GM13976 (cell line): Measurements from ENCODE around the gene CRIP2.

Experiments used
- DNase-seq: peaks from one replicate; pipeline ENCODE4 v3.0.0; 2012; ENCODE audit warnings: low spot score
- in situ Hi-C: fragments of 300-500 bp; cut with MboI; formaldehyde crosslinking; loops from one replicate; pipeline ENCODE4 v1.12.0; 2022; ENCODE audit warnings: low sequenced_read_pairs, mixed read lengths, inconsistent platforms; ENCODE audit not compliant: unreplicated experiment
- TF ChIP-seq, protein P1 (sequence below): IDR thresholded peaks from 2 replicates; pipeline ENCODE4 v1.5.1; 2012; ENCODE audit warnings: borderline replicate concordance, mild to moderate bottlenecking; ENCODE audit not compliant: insufficient read depth; ENCODE audit errors: extremely low read depth, missing control alignments, control extremely low read depth

CRIP2 gene

DNA sequence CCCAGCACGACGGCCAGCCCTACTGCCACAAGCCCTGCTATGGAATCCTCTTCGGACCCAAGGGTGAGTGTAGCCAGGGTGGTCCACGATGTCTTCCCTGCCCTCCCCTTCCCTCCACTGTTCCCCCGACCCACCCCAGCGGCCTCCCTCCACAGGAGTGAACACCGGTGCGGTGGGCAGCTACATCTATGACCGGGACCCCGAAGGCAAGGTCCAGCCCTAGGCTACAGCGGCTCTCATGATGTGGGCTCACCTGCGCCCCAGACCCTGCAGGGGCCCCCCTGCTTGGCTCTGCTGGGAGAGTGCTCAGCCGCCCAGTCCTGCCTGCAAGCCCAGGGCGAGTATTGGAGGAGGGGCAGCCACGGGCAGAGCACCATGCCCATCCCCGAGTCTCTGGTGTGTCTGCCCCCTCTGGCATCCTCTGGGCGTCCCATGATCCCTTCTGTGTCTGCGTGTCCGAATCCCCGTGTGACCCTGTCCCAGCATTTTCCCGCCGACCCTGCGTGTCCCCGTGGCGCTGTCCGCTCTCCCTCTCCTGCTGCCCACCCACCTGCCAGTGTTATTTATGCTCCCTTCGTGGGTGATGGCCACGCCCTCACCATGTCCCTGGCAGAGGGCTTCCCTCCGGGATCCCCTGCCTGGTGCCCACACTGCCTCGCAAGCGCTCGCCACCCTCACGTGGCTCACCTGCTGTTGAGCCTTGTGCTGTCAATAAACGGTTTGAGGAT, 5.0 kb downstream of the CRIP2 start:
- in situ Hi-C loops: loop anchor here (10.0 kb wide), 1 partner anchor 105 kb away; no protein-coding TSS in a partner anchor
- TF ChIP-seq, protein P1, sequence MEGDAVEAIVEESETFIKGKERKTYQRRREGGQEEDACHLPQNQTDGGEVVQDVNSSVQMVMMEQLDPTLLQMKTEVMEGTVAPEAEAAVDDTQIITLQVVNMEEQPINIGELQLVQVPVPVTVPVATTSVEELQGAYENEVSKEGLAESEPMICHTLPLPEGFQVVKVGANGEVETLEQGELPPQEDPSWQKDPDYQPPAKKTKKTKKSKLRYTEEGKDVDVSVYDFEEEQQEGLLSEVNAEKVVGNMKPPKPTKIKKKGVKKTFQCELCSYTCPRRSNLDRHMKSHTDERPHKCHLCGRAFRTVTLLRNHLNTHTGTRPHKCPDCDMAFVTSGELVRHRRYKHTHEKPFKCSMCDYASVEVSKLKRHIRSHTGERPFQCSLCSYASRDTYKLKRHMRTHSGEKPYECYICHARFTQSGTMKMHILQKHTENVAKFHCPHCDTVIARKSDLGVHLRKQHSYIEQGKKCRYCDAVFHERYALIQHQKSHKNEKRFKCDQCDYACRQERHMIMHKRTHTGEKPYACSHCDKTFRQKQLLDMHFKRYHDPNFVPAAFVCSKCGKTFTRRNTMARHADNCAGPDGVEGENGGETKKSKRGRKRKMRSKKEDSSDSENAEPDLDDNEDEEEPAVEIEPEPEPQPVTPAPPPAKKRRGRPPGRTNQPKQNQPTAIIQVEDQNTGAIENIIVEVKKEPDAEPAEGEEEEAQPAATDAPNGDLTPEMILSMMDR: no peak
- DNase-seq: no peak

DNA sequence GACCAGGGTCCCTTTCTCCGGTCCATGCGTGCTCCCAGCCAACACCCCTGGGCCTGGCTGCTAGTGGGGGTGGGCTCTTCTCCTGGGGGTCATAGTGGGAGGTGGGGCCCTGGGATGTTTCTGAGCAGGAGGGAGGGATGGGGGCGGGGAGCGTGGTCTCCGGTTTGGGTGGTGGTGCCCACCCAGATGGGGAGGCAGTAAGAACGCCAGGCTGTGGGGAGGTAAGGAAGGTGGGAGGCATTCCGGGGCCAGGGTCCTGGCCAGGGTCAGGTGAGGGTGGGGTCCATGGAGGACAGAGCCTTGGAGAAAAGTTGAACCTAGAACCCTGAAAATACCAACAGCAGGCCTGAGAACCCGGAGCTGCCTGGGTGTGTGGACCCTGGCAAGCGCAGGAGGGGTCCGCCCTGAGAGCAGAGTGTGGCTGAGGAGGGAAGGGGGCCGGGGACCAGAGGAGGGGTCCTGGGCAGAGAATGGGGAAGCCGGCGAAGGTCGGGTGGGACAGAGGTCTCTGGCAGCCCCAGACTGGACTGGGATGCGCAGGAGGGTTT, 5.7 kb downstream of the CRIP2 start:
- TF ChIP-seq, protein P1: no peak
- in situ Hi-C loops: loop anchor here (10.0 kb wide), 1 partner anchor 105 kb away; no protein-coding TSS in a partner anchor
- no peak for DNase-seq

DNA sequence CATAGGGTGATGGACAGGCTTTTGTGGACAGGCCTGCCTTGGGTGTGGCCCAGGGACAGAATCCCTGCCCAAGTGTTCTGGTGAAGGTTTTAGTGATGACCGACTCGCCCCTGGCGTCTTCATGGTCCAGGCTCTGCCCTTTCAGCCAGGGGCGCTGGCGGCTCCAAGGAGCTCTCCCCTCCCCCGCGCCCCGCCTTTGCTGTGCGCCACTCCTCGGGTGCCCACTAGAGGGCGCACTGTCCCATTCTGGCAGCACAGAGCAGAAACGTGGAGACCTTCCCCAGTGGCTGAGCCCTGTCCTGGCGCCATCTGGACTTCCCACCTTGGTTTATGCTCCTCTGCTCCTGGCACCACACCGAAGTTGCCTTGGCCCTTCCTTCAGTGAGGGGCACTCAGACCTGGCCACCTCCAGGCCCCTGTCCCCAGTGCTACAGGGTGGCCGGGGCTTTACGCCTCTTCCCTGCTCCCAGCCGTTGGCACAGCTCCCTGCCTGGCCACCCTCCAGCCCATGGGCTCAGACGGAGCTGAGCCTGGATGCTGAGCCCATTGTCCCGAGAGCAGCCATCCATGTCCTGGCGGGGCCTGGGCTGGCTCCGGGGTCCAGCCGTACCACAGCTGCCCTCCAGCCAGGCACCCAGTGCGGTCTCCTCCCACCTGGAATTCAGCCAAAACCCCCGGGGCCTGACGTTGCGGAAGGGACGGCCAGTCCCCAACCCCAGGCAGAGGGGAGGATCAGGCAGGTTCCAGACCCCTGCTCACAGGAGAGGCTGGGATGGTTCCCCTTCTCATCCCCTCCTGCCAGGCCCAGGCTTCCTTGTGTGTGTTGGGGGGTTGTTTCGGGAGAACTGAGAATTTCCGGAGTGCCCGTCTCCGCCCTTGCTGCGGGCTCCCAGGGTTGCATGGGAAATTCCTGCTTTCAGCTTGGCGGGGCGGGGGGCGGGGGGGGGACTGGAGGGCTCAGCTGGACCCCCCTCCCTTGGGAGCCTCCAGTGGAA, 6.5 kb downstream of the CRIP2 start:
- DNase-seq: peak; percentile 94
- TF ChIP-seq, protein P1: peak; percentile 100
- in situ Hi-C loops: loop anchor here (10.0 kb wide), 1 partner anchor 106 kb away; no protein-coding TSS in a partner anchor

DNA sequence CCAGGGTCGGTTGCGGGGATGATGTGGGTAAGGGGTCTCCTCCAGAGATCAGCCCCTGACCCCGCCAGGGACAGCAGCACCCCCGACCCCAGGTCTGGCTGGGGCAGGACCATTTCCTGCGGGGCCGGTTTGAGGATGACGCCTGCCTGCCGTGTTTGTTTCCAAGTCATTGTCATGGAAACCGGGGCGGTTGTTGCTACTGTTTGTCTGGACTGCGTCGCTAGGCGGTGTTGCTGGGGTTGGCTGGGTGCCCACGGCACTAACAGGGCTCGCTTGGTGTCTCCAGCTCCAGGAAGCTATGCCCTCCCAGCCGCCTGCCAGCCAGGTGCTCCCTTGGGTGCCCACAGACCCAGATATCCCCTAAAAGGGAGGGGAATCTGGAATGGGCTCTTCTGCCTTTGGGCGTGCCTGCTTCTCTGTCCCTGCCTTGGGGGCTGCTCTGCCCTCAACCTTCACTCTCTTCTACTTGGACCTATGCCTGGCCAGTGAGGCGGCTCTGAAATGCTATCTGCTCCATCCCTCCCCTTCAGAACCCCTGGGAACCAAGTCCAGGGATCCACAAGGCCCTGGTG, 7.4 kb downstream of the CRIP2 start:
- TF ChIP-seq, protein P1: peak; percentile 9
- DNase-seq: peak; percentile 96
- in situ Hi-C loops: loop anchor here (10.0 kb wide), 1 partner anchor 107 kb away; no protein-coding TSS in a partner anchor

DNA sequence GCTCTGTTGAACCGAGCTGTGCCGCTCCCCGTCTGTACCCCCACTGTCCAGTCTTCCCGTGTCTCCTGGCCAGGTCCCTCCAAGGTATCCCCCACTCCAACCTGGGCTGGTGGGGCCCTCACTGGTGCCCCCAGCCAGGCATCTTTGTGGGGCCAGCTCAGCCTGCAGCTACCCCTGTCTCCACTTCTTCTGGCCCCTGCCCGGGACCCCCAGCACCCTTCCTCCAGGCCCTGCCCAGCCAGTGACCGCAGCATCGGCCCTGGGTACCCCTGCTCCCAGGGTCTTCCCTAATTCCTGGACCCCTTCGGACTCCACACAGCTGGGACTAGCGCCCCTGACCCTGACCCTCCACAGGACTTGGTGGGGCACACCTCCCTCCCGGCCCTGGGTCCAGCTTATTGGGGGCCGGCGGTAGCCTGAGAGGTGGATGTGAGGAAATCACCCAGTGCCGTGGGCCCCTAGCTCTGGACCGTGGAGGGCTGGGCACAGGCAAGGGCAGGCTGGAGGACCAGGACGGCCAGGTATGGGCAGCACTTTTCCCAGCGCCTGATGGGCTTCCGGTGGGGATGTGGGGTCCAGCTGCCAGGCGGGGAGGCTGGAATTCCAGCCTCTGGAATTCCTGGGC, 8.0 kb downstream of the CRIP2 start:
- TF ChIP-seq, protein P1: no peak
- in situ Hi-C loops: loop anchor here (10.0 kb wide), 1 partner anchor 108 kb away; no protein-coding TSS in a partner anchor

More for the DNA sequence above, 8.0 kb downstream of the CRIP2 start:
- no peak for DNase-seq
